Measurements from ENCODE around the gene PZP. TPM values are rescaled to one million over a fixed set of nuclear protein-coding genes. Genes with fewer than 3 reads are reported as not detected.
A peak's percentile ranks its signal among the peaks of the same experiment; 100 is the strongest.

Gene PZP
- total and polyA plus RNA-seq, 2 of the 13 experiments (the other 11 are each of a cell fraction or from before 2014, with no cell fraction given), result 0.07 to 0.89 TPM

GRCh38 chr12:9241301-9241700, 33.1 kb upstream of the PZP start (continued):
- TF ChIP-seq SRSF4 (IDR thresholded peaks at IDR 0.05; ENCODE audit: low read depth, low read length, poor library complexity, severe bottlenecking) (no peak), ZNF629 (CRISPR knock-in tag; conservative IDR thresholded peaks at IDR 0.05) (peak; percentile 70), ATRX (CRISPR knock-in tag; IDR thresholded peaks at IDR 0.05; ENCODE audit: borderline replicate concordance) (no peak), ZNF484 (CRISPR knock-in tag; IDR thresholded peaks at IDR 0.05; ENCODE audit: borderline replicate concordance, low read depth) (no peak), HNF4G (IDR thresholded peaks at IDR 0.05; ENCODE audit: borderline replicate concordance, low read depth, low read length) (peak; percentile 50; the same call in 1 of the 2 replicates), HNF4G (CRISPR knock-in tag; IDR thresholded peaks at IDR 0.05; ENCODE audit: borderline replicate concordance, low read depth) (no peak), TBL1XR1 (IDR thresholded peaks at IDR 0.05; ENCODE audit: borderline replicate concordance, low read length, partially characterized antibody) (no peak), ZMYM3 (CRISPR knock-in tag; IDR thresholded peaks at IDR 0.05) (0 out of 2 replicates have a peak, but pooled peaks have one; percentile 40)

- Histone ChIP-seq H3K36me3 (replicated peaks in 1 of 2; ENCODE audit: control insufficient read depth in 1 of 2, insufficient read depth in 2 of 2, low read length in 2 of 2) (no peaks in the 10 kb centered on the region), H3K27me3 (ENCODE audit: control insufficient read depth in 1 of 2, insufficient read depth in 2 of 2, low read length in 2 of 2) (no peaks in the 10 kb centered on the region), H3K9ac (ENCODE audit: insufficient read depth, low read depth, low read length) (no peak overlapping the region), H3K4me1 (ENCODE audit: insufficient read depth, low read length) (peaks cover 47% of the 10 kb centered on the region), H3K4me2 (ENCODE audit: low read depth, low read length) (no peak overlapping the region), H3K27ac (ENCODE audit: extremely low read length, insufficient read depth, low read length) (no peak overlapping the region), H4K20me1 (ENCODE audit: insufficient read depth, low read length) (no peaks in the 10 kb centered on the region), H3K79me2 (ENCODE audit: insufficient read depth, low read length) (no peaks in the 10 kb centered on the region), H2AFZ (ENCODE audit: low read length) (no peak overlapping the region), H3K4me3 (replicated peaks in 1 of 3; ENCODE audit: insufficient read depth in 1 of 3, low read depth in 2 of 3, low read length in 3 of 3) (no peak overlapping the region), H3K9me3 (ENCODE audit: low read length) (no peaks in the 10 kb centered on the region)
- ATAC-seq, result no peak
- ChIA-PET CTCF (ENCODE audit: low intra/inter-chr PET ratio, low total read pairs) (no interaction called here), POLR2A (no interaction called here)
- no peak for DNase-seq (ENCODE audit: low spot score)
- no peak for FAIRE-seq
- in situ Hi-C loops (cut with HindIII; ENCODE audit: extremely low pct_ligation_motif_present, low pct_unique_long_range_greater_than_20kb), result no loop called here
- WGBS (ENCODE audit: low lambda C conversion rate), result 79% methylated on average over 5 of the region's 5 CpGs
- intact Hi-C loops (cut with micrococcal nuclease; ENCODE audit: unreplicated experiment), result no loop called here
- BruUV-seq (replicated peaks), result no TSS peak
- TF ChIP-seq KLF13 (CRISPR knock-in tag; IDR thresholded peaks at IDR 0.05) (no peak), ZKSCAN1 (IDR thresholded peaks at IDR 0.05; ENCODE audit: low read length) (no peak), PHF20 (CRISPR knock-in tag; IDR thresholded peaks at IDR 0.05) (no peak), ZNF510 (CRISPR knock-in tag; IDR thresholded peaks at IDR 0.05; ENCODE audit: low read depth) (no peak), ERF (CRISPR knock-in tag; IDR thresholded peaks at IDR 0.05) (no peak), ZNF30 (CRISPR knock-in tag; IDR thresholded peaks at IDR 0.05) (no peak), NFAT5 (CRISPR knock-in tag; IDR thresholded peaks at IDR 0.05) (no peak), PHF5A (CRISPR knock-in tag; IDR thresholded peaks at IDR 0.05; ENCODE audit: low read depth, unreplicated experiment) (no peak), FIP1L1 (IDR thresholded peaks at IDR 0.05; ENCODE audit: borderline replicate concordance, insufficient read depth, low read depth, low read length) (no peak), ELF4 (CRISPR knock-in tag; IDR thresholded peaks at IDR 0.05; ENCODE audit: borderline replicate concordance) (no peak), ZNF430 (CRISPR knock-in tag; IDR thresholded peaks at IDR 0.05) (no peak)
- TF ChIP-seq, protein P1, sequence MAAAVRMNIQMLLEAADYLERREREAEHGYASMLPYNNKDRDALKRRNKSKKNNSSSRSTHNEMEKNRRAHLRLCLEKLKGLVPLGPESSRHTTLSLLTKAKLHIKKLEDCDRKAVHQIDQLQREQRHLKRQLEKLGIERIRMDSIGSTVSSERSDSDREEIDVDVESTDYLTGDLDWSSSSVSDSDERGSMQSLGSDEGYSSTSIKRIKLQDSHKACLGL (CRISPR knock-in tag; IDR thresholded peaks at IDR 0.05), result no peak
These were observed 32.6 kb upstream of the PZP start for GRCh38 chr12:9240776-9241175.
